Erythroblast (primary cell): Measurements from ENCODE around the gene PRPF6.

Source experiments
- GATA1 ChIP-seq: IDR thresholded peaks from 2 replicates; pipeline ENCODE4 v1.6.1; 2011; ENCODE audit warnings: low read depth, mild to moderate bottlenecking, control low read depth, low read length, moderate library complexity
- POLR2A ChIP-seq: IDR thresholded peaks from 2 replicates; pipeline ENCODE4 v1.6.1; 2011; ENCODE audit warnings: mild to moderate bottlenecking, low read length

DNA sequence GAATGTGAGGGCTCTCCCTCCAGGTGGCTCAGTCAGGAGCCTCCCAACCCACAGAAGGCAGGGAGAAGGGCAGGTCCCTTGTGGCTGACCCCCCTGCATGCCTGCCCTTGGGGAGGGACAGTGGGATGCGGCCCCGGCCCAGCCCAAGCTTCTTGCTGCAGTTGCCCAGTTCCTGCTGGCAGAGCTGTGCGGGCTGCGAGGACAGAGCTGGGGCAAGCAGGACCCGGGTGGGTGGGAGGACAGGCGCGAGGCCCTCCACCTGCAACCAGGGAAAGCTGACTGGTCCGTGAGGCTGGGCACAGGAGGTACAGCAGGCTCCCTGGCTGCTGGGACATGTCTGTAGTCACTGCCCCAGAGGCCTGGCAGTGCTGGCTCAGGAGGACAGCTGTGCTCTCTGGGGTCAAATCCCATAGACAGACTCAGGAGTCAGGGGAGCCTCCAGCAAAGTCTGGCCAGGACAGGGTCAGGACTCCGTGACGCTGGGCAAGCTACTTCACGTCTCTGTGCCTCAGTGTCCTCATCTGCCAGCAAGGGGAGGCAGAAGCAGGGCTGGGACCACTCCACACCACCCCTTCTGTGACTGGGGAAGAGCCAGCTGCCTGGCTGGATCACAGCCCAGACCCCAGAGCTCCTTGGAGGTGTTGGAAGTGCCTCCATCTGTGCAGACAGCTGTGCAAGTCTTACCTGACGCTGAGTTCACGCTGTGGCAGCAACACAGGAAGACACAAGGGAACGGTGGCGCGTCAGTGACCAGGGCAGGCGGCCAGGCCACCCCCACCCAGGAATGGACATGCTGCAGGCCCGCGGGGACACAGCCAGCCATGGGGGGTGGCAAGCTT lies 37.7 kb upstream of the PRPF6 start:
- TF ChIP-seq POLR2A (no peak), GATA1 (no peak)
